Natural killer cell (primary cell): ENCODE data around the gene SSH2. TPM values are rescaled to one million over a fixed set of nuclear protein-coding genes. Genes with fewer than 3 reads are reported as not detected.
"Not testable (repeated sequence)": the region's sequence is repeated elsewhere in the genome, so short reads cannot be mapped to it uniquely, and the experiment has no call there.

Source experiments
- ATAC-seq, 3 donors: fragments of 150-1000 bp in 2 of 3; fragments of 200-7000 bp in 1 of 3; cut with Tn5 transposase; 1 replicate in 1 of 3; 2 replicates in 2 of 3; pipeline ENCODE4 v1.10.0; 2021; ENCODE audit warnings: mild to moderate bottlenecking in 2 of 3, moderate library complexity in 2 of 3
- DNase-seq, 2 donors: peaks; one replicate each; pipeline versions ENCODE4 v3.0.0 to v3.0.0-alpha.2; 2013 to 2021; ENCODE audit warnings: mixed read lengths in 1 of 2
- H3K27ac ChIP-seq: one replicate; pipeline ENCODE4 v1.5.1; 2013; ENCODE audit warnings: mild to moderate bottlenecking, low read length
- H3K27me3 ChIP-seq: one replicate; pipeline ENCODE4 v1.6.1; 2013; ENCODE audit warnings: low read length; ENCODE audit not compliant: control insufficient read depth, insufficient read depth
- H3K36me3 ChIP-seq: one replicate; pipeline ENCODE4 v1.6.1; 2013; ENCODE audit warnings: low read length; ENCODE audit not compliant: control insufficient read depth, insufficient read depth
- H3K4me1 ChIP-seq: one replicate; pipeline ENCODE4 v1.6.1; 2013; ENCODE audit warnings: low read length; ENCODE audit not compliant: control insufficient read depth, insufficient read depth
- H3K4me3 ChIP-seq: one replicate; pipeline ENCODE4 v1.5.1; 2013; ENCODE audit warnings: low read length
- H3K9me3 ChIP-seq: one replicate; pipeline ENCODE4 v1.6.1; 2013; ENCODE audit warnings: low read length; ENCODE audit not compliant: control insufficient read depth, insufficient read depth
- H3K27ac Mint-ChIP-seq, 2 donors: one replicate each; pipeline ENCODE4 v1.8.0; 2022; ENCODE audit warnings: mild to moderate bottlenecking in 2 of 2, mixed read lengths in 2 of 2, moderate library complexity in 1 of 2
- H3K27me3 Mint-ChIP-seq, 2 donors: one replicate each; pipeline ENCODE4 v1.8.0; 2022; ENCODE audit warnings: low read depth in 2 of 2, mixed read lengths in 2 of 2
- H3K36me3 Mint-ChIP-seq: one replicate; pipeline ENCODE4 v1.8.0; 2022; ENCODE audit warnings: mixed read lengths
- H3K4me1 Mint-ChIP-seq, 2 donors: one replicate each; pipeline ENCODE4 v1.8.0; 2022; ENCODE audit warnings: mixed read lengths in 2 of 2
- H3K4me3 Mint-ChIP-seq: one replicate; pipeline ENCODE4 v1.8.0; 2022; ENCODE audit warnings: mild to moderate bottlenecking, moderate library complexity, mixed read lengths
- H3K9me3 Mint-ChIP-seq, 2 donors: one replicate each; pipeline ENCODE4 v1.8.0; 2022; ENCODE audit warnings: mixed read lengths in 2 of 2
- CTCF ChIP-seq: fragments of 200-600 bp; IDR thresholded peaks from one replicate; pipeline ENCODE4 v1.8.0; 2022; ENCODE audit warnings: antibody characterized with exemption
- WGBS: methylation state at CpG from one replicate; pipeline ENCODE4 v1.1.7; 2013; ENCODE audit warnings: missing lambda C conversion rate; ENCODE audit not compliant: insufficient coverage; 5-methylcytosine and 5-hydroxymethylcytosine counted together
- intact Hi-C: fragments of 100-400 bp; cut with micrococcal nuclease; formaldehyde crosslinking; loops from one replicate; pipeline ENCODE4 v1.14.2; 2022
- total RNA-seq, 4 donors: library from RNA; stranded (reverse); fragments of 120-200 nt in 1 of 4; gene quantifications; one replicate each; pipeline versions ENCODE4 v1.2.3 to v1.2.4, GENCODE V29; 2013 to 2022

Gene SSH2
- total RNA-seq, 3 donors from 2014 or later (not counting 1 experiment from before 2014, with no cell fraction given): 124 to 166 (median 144) TPM

DNA sequence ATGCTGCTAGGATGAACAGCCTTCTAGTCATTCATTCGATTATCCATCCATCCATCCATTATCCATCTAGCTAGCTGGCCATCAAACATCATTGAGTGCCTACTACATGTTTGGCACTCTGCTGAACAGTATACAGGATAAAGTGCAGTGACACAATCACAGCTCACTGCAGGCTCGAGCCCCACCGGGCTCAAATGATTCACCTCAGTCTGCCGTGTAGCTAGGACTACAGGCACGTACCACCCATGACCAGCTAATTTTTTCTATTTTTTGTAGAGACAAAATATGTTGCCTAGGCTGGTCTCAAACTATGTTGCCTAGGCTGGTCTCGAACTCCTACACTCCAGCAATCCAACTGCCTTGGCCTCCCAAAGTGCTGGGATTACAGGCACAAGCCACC lies 50.0 kb downstream of the SSH2 start:
- ATAC-seq (no peak), DNase-seq (no peak)
- Histone ChIP-seq H3K9me3 (no peaks in the 10 kb centered on the region), H3K27ac (no peak overlapping the region), H3K27me3 (no peaks in the 10 kb centered on the region), H3K4me1 (no peaks in the 10 kb centered on the region), H3K4me3 (no peak overlapping the region), H3K36me3 (no peaks in the 10 kb centered on the region)
- Mint-ChIP-seq H3K27ac (no peak overlapping the region), H3K36me3 (no peaks in the 10 kb centered on the region), H3K9me3 (no peaks in the 10 kb centered on the region), H3K27me3 (no peaks in the 10 kb centered on the region), H3K4me1 (peaks cover 29 to 30% of the 10 kb centered on the region in 2 donors), H3K4me3 (no peak overlapping the region)
- 100% methylated on average over 6 of the region's 6 CpGs for WGBS
- no peak for TF ChIP-seq CTCF
- intact Hi-C loops: no loop called here

DNA sequence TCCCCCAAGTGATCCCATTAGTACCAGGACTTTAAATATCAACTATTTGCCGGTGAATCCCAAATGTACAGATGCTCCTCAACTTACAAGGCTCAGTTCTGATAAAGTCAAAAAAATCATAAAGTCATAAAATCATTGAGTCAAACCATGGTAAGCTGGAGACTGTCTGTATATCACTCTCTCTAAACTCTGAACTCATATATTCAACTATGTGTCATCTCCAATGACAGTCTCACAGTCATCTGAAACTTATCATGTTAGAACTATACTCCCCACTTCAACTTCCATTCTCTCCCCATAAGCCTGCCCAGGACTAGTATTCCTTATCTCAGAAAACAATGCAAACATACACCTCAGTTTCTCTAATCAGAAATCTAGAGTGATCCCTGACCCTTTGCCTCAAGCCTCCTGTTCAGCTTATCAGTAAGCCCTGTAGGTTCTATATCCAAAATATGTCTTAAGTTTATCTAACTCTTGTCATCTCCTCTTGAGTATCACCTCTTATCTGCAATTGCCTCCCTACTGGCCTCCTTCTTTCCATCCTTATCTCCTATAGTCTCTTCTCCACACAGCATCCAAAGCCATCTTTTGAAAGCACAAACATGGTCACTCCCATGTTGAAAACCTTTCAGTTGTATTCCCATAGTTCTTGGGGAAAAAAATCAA lies 55.0 kb downstream of the SSH2 start:
- peaks cover 19 to 26% of the 10 kb centered on the region in 2 donors for H3K4me1 Mint-ChIP-seq
- H3K36me3 ChIP-seq: no peaks in the 10 kb centered on the region
- H3K27me3 Mint-ChIP-seq: no peaks in the 10 kb centered on the region
- WGBS: 100% methylated on average over 1 of the region's 1 CpG
- no peak for TF ChIP-seq CTCF
- ATAC-seq (no peak), DNase-seq (no peak)
- H3K36me3 Mint-ChIP-seq: no peaks in the 10 kb centered on the region
- no peak overlapping the region for H3K27ac ChIP-seq
- intact Hi-C loops: no loop called here
- H3K4me1 ChIP-seq: no peaks in the 10 kb centered on the region
- H3K27me3 ChIP-seq: no peaks in the 10 kb centered on the region
- H3K27ac Mint-ChIP-seq: no peak overlapping the region
- H3K4me3 ChIP-seq: no peak overlapping the region
- H3K9me3 Mint-ChIP-seq: no peaks in the 10 kb centered on the region
- no peaks in the 10 kb centered on the region for H3K9me3 ChIP-seq
- no peak overlapping the region for H3K4me3 Mint-ChIP-seq

DNA sequence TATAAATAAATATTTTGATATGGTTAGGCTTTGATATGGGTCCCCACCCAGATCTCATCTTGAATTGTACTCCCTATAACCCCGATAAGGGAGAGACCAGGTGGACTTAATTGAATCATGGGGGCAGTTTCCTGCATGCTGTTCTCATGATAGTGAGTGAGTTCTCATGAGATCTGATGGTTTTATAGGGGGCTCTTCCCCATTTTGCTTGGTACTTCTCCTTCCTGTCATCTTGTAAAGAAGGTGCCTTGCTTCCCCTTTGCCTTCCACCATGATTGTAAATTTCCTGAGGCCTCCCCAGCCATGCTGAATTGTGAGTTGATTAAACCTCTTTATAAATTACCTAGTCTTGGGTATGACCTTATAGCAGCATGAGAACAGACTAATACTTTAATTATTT lies 55.7 kb downstream of the SSH2 start:
- DNase-seq, H3K4me3 ChIP-seq, H3K36me3 ChIP-seq, H3K4me1 ChIP-seq, ATAC-seq, H3K4me3 Mint-ChIP-seq, H3K27me3 Mint-ChIP-seq, H3K27me3 ChIP-seq, intact Hi-C loops, H3K9me3 Mint-ChIP-seq, H3K27ac ChIP-seq, H3K36me3 Mint-ChIP-seq, H3K9me3 ChIP-seq, H3K27ac Mint-ChIP-seq: not testable (repeated sequence)
- peaks cover 21 to 26% of the 10 kb centered on the region in 2 donors for H3K4me1 Mint-ChIP-seq
- no CpG with 5 or more reads among the region's 1 CpG for WGBS

GRCh38 chr17:29873476-29873875 lies 56.6 kb downstream of the SSH2 start:
- Mint-ChIP-seq H3K27ac (no peak overlapping the region), H3K9me3 (no peaks in the 10 kb centered on the region), H3K4me3 (no peak overlapping the region), H3K27me3 (no peaks in the 10 kb centered on the region), H3K4me1 (peaks cover 27 to 30% of the 10 kb centered on the region in 2 donors), H3K36me3 (no peaks in the 10 kb centered on the region)
- TF ChIP-seq CTCF: no peak
- intact Hi-C loops: no loop called here
- Histone ChIP-seq H3K27ac (no peak overlapping the region), H3K4me3 (no peak overlapping the region), H3K4me1 (no peaks in the 10 kb centered on the region), H3K9me3 (no peaks in the 10 kb centered on the region), H3K27me3 (no peaks in the 10 kb centered on the region), H3K36me3 (no peaks in the 10 kb centered on the region)
- DNase-seq (no peak), ATAC-seq (no peak)
- WGBS: 100% methylated on average over 2 of the region's 2 CpGs
